NCI-H2081 (cell line): ENCODE data around the gene LNX2.

ENCODE experiments used
- DNase-seq, 2 experiments: peaks; one replicate each; lab custom pipeline; 2025; lab: John Stamatoyannopoulos, UW

Gene LNX2

GRCh38 chr13:27504128-27504867 lies 116.0 kb downstream of the LNX2 start:
- DNase-seq: no peak

DNA sequence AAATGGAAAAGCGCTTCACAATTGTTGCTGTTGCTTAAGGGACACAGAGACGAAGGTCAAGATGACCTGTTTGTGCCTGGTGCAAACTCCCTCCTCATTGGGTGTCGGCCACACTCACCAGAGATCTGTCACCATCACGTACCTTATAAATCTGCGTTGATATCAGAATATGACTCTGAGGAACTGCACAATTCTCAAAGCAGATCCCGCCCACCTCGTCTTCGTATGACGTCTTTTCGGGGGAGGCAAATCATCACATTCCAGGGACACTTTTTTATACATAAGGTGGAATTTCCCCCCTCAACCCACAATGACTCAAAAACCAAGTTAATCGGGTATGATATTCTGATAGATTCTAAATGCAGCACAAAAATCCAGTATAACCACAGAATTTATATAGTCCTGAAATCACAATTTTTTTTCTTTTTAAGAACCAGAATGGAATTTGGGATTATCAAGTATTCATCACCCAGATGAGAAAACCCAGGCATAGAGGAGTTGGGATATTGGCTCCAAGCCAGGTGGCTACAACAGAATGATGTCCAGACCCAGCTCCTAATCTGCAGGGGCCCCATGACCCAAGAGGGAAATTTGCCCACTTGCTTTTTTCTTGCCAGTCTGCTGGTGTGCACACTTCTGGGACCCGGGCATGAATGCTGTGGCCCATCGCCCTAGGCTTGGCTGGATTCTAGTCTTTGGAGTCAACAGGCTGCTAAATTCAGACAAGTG lies 119.4 kb downstream of the LNX2 start:
- no peak for DNase-seq

- DNase-seq: no peak
These were observed 122.6 kb downstream of the LNX2 start for GRCh38 chr13:27497563-27498230.

- no peak for DNase-seq
These were observed 123.6 kb downstream of the LNX2 start for GRCh38 chr13:27496536-27497273.

DNA sequence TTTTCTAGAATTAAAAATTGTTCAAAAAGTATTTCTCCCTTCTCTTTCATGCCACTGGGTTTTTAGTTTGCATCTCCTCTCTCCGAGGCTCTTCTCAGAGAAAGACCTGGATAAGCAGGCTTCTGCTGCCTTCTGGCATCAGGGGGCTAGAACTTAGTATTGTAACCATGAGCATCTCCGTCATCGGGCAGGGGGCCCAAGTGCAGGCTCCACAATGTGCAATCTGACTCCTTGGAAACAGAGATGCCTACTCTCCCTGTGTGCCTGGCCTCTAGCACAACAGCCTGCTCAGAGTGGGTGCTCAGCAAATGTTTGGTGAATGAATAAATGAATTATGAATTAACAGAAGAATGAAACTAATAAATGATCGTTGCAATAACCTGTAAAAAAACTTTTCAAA lies 124.3 kb downstream of the LNX2 start:
- no peak for DNase-seq
